Activated B cell treated with CpG ODN at 0.5 μM for 24 hours (primary cell): ENCODE data around the gene MTERF4. TPM values are rescaled to one million over a fixed set of nuclear protein-coding genes. Genes with fewer than 3 reads are reported as not detected.

Experiments
- ATAC-seq: fragments of 200-7000 bp; cut with Tn5 transposase; one replicate; pipeline ENCODE4 v1.10.0; 2021; ENCODE audit warnings: low read depth, mild to moderate bottlenecking, moderate library complexity
- CTCF ChIA-PET: fragments of 350-600 bp; sonication (Branson Sonifier 250); formaldehyde crosslinking; loops from one replicate; lab custom pipeline; 2021; ENCODE audit warnings: antibody characterized with exemption; lab: Charles Lee
- POLR2A ChIA-PET: fragments of 350-600 bp; sonication (Branson Sonifier 250); formaldehyde crosslinking; loops from one replicate; lab custom pipeline; 2021; ENCODE audit warnings: antibody characterized with exemption; lab: Charles Lee
- DNase-seq: peaks from one replicate; pipeline ENCODE4 v3.0.0; 2022
- H3K27ac Mint-ChIP-seq: one replicate; pipeline ENCODE4 v1.8.0; 2020; ENCODE audit warnings: mixed read lengths
- H3K27me3 Mint-ChIP-seq: one replicate; pipeline ENCODE4 v1.8.0; 2021; ENCODE audit warnings: mixed read lengths
- H3K36me3 Mint-ChIP-seq: one replicate; pipeline ENCODE4 v1.8.0; 2021; ENCODE audit warnings: low read depth, mixed read lengths
- H3K4me1 Mint-ChIP-seq: one replicate; pipeline ENCODE4 v1.8.0; 2021; ENCODE audit warnings: mixed read lengths
- H3K4me3 Mint-ChIP-seq: one replicate; pipeline ENCODE4 v1.8.0; 2020; ENCODE audit warnings: mild to moderate bottlenecking, mixed read lengths
- H3K9me3 Mint-ChIP-seq: one replicate; pipeline ENCODE4 v1.8.0; 2020; ENCODE audit warnings: mixed read lengths
- CTCF ChIP-seq: fragments of 200-600 bp; IDR thresholded peaks from one replicate; pipeline ENCODE4 v1.8.0; 2022; ENCODE audit warnings: antibody characterized with exemption, mild to moderate bottlenecking
- intact Hi-C: fragments of 100-400 bp; cut with micrococcal nuclease; formaldehyde crosslinking; loops from one replicate; pipeline ENCODE4 v1.15.1; 2024
- total RNA-seq: library from RNA; stranded (reverse); gene quantifications from 2 replicates; pipeline ENCODE4 v1.2.3, GENCODE V29; 2022

MTERF4 gene
- total RNA-seq, 1 donor from 2014 or later, result 122 TPM

GRCh38 chr2:241080405-241081189, 21.5 kb downstream of the MTERF4 start:
- Mint-ChIP-seq H3K4me3 (no peak overlapping the region), H3K9me3 (peaks cover 8% of the 10 kb centered on the region), H3K27ac (no peak overlapping the region), H3K4me1 (peaks cover 7% of the 10 kb centered on the region), H3K27me3 (no peaks in the 10 kb centered on the region), H3K36me3 (peaks cover 17% of the 10 kb centered on the region)
- intact Hi-C loops, result no loop called here
- no peak for DNase-seq
- POLR2A ChIA-PET, result interaction anchor here (1.1 kb wide), 1 partner anchor 70 kb away, joined by 3 read pairs; no protein-coding TSS in a partner anchor
- no peak for ATAC-seq
- no peak for TF ChIP-seq CTCF
- CTCF ChIA-PET, result interaction anchor here (0.7 kb wide), 1 partner anchor 152 kb away, joined by 3 read pairs; no protein-coding TSS in a partner anchor

- Mint-ChIP-seq H3K9me3 (no peaks in the 10 kb centered on the region), H3K36me3 (peaks cover 23% of the 10 kb centered on the region), H3K27ac (no peak overlapping the region), H3K27me3 (no peaks in the 10 kb centered on the region), H3K4me3 (no peak overlapping the region), H3K4me1 (peaks cover 5% of the 10 kb centered on the region)
- POLR2A ChIA-PET, result interaction anchor here (1.3 kb wide), 1 partner anchor 74 kb away, joined by 3 read pairs; the partner anchor contains the start of gene PASK
- intact Hi-C loops, result loop anchor here (5.0 to 10.0 kb wide), 2 partner anchors 158 to 540 kb away; no protein-coding TSS in a partner anchor
- DNase-seq, result no peak
- ATAC-seq, result no peak
- no peak for TF ChIP-seq CTCF
- CTCF ChIA-PET, result no interaction called here
Observed at GRCh38 chr2:241074901-241075540, 27.1 kb downstream of the MTERF4 start.

GRCh38 chr2:241074065-241074818, 27.8 kb downstream of the MTERF4 start:
- ChIA-PET CTCF (no interaction called here), POLR2A (interaction anchor here (0.5 to 1.3 kb wide), 2 partner anchors 75 to 88 kb away, joined by 3 read pairs; partner anchors contain the start of gene PASK)
- no peak for ATAC-seq

More at GRCh38 chr2:241074065-241074818, 27.8 kb downstream of the MTERF4 start:
- Mint-ChIP-seq H3K27ac (no peak overlapping the region), H3K9me3 (no peaks in the 10 kb centered on the region), H3K4me3 (no peak overlapping the region), H3K27me3 (no peaks in the 10 kb centered on the region), H3K36me3 (peaks cover 23% of the 10 kb centered on the region), H3K4me1 (peaks cover 5% of the 10 kb centered on the region)
- DNase-seq, result no peak
- TF ChIP-seq CTCF, result no peak
- intact Hi-C loops, result loop anchor here (10.0 kb wide), 1 partner anchor 541 kb away; no protein-coding TSS in a partner anchor
